ENCODE results near the gene C12orf56. TPM values are rescaled to one million over a fixed set of nuclear protein-coding genes. Genes with fewer than 3 reads are reported as not detected.

Gene C12orf56
- total and polyA plus RNA-seq, 4 donors = 0.03 to 0.51 (median 0.12) TPM; not detected in 1

GRCh38 chr12:64431791-64432190 lies 41.2 kb upstream of the C12orf56 start:
- no peak overlapping the region for H3K9ac ChIP-seq (ENCODE audit: insufficient read depth in 1 of 2, low read length in 2 of 2)
- H3K4me1 ChIP-seq (ENCODE audit: control insufficient read depth in 5 of 5, insufficient read depth in 5 of 5, low read length in 5 of 5) = no peaks in the 10 kb centered on the region
- H3K36me3 ChIP-seq (ENCODE audit: control insufficient read depth in 4 of 4, insufficient read depth in 4 of 4, low read length in 4 of 4) = peaks cover 31 to 52% (median 37%) of the 10 kb centered on the region in 4 donors
- H3K27ac ChIP-seq (ENCODE audit: low read depth in 1 of 2, low read length in 1 of 2) = no peak overlapping the region
- no peaks in the 10 kb centered on the region for H3K27me3 ChIP-seq (ENCODE audit: control insufficient read depth in 3 of 3, insufficient read depth in 3 of 3, low read length in 2 of 3)
- H3K9me3 ChIP-seq (ENCODE audit: control insufficient read depth in 4 of 4, insufficient read depth in 3 of 4, low read length in 3 of 4) = no peaks in the 10 kb centered on the region
- ATAC-seq (ENCODE audit: insufficient read depth, low FRiP score) (no peak), DNase-seq (no peak)
- H3K4me3 ChIP-seq = no peak overlapping the region
- TF ChIP-seq CTCF (IDR thresholded peaks at IDR 0.05; ENCODE audit: control extremely low read depth, extremely low read depth) = no peak
- WGBS, 2 donors = 94 to 95% methylated on average over 4 of the region's 4 CpGs

- H3K9ac ChIP-seq (ENCODE audit: insufficient read depth in 1 of 2, low read length in 2 of 2) = no peak overlapping the region
- no peak for TF ChIP-seq CTCF (IDR thresholded peaks at IDR 0.05; ENCODE audit: control extremely low read depth, extremely low read depth)
- no peaks in the 10 kb centered on the region for H3K9me3 ChIP-seq (ENCODE audit: control insufficient read depth in 4 of 4, insufficient read depth in 3 of 4, low read length in 3 of 4)
- no peak for DNase-seq
- no peak overlapping the region for H3K4me3 ChIP-seq
- no peak overlapping the region for H3K27ac ChIP-seq (ENCODE audit: low read depth in 1 of 2, low read length in 1 of 2)
- H3K4me1 ChIP-seq (ENCODE audit: control insufficient read depth in 5 of 5, insufficient read depth in 5 of 5, low read length in 5 of 5) = no peaks in the 10 kb centered on the region
- H3K36me3 ChIP-seq (ENCODE audit: control insufficient read depth in 4 of 4, insufficient read depth in 4 of 4, low read length in 4 of 4) = peaks cover 31 to 50% (median 37%) of the 10 kb centered on the region in 4 donors
- no peak for ATAC-seq (ENCODE audit: insufficient read depth, low FRiP score)
- no peaks in the 10 kb centered on the region for H3K27me3 ChIP-seq (ENCODE audit: control insufficient read depth in 3 of 3, insufficient read depth in 3 of 3, low read length in 2 of 3)
- 70 to 94% methylated on average over 2 of the region's 2 CpGs for WGBS, 2 donors
Measured at GRCh38 chr12:64430886-64431285, 40.3 kb upstream of the C12orf56 start.

- Histone ChIP-seq H3K9ac (ENCODE audit: insufficient read depth in 1 of 2, low read length in 2 of 2) (no peak overlapping the region), H3K27ac (ENCODE audit: low read depth in 1 of 2, low read length in 1 of 2) (no peak overlapping the region), H3K4me1 (ENCODE audit: control insufficient read depth in 5 of 5, insufficient read depth in 5 of 5, low read length in 5 of 5) (no peaks in the 10 kb centered on the region), H3K9me3 (ENCODE audit: control insufficient read depth in 4 of 4, insufficient read depth in 3 of 4, low read length in 3 of 4) (no peaks in the 10 kb centered on the region), H3K27me3 (ENCODE audit: control insufficient read depth in 3 of 3, insufficient read depth in 3 of 3, low read length in 2 of 3) (no peaks in the 10 kb centered on the region), H3K4me3 (no peak overlapping the region), H3K36me3 (ENCODE audit: control insufficient read depth in 4 of 4, insufficient read depth in 4 of 4, low read length in 4 of 4) (peaks cover 32 to 56% (median 43%) of the 10 kb centered on the region in 4 donors)
- ATAC-seq (ENCODE audit: insufficient read depth, low FRiP score) = no peak
- TF ChIP-seq CTCF (IDR thresholded peaks at IDR 0.05; ENCODE audit: control extremely low read depth, extremely low read depth) = no peak
- WGBS, 2 donors = 95 to 96% methylated on average over 4 of the region's 4 CpGs
- DNase-seq = no peak
Measured at GRCh38 chr12:64428956-64429355, 38.4 kb upstream of the C12orf56 start.

- Histone ChIP-seq H3K27me3 (ENCODE audit: control insufficient read depth in 3 of 3, insufficient read depth in 3 of 3, low read length in 2 of 3) (no peaks in the 10 kb centered on the region), H3K4me3 (no peak overlapping the region), H3K27ac (ENCODE audit: low read depth in 1 of 2, low read length in 1 of 2) (no peak overlapping the region), H3K36me3 (ENCODE audit: control insufficient read depth in 4 of 4, insufficient read depth in 4 of 4, low read length in 4 of 4) (peaks cover 29 to 60% (median 41%) of the 10 kb centered on the region in 4 donors), H3K9ac (ENCODE audit: insufficient read depth in 1 of 2, low read length in 2 of 2) (no peak overlapping the region), H3K4me1 (ENCODE audit: control insufficient read depth in 5 of 5, insufficient read depth in 5 of 5, low read length in 5 of 5) (no peaks in the 10 kb centered on the region), H3K9me3 (ENCODE audit: control insufficient read depth in 4 of 4, insufficient read depth in 3 of 4, low read length in 3 of 4) (no peaks in the 10 kb centered on the region)
- no peak for TF ChIP-seq CTCF (IDR thresholded peaks at IDR 0.05; ENCODE audit: control extremely low read depth, extremely low read depth)
- DNase-seq (no peak), ATAC-seq (ENCODE audit: insufficient read depth, low FRiP score) (no peak)
- WGBS, 2 donors = 25 to 51% methylated on average over 1 of the region's 1 CpG
Measured at GRCh38 chr12:64427988-64428387, 37.4 kb upstream of the C12orf56 start.

Measured in lung (tissue), 12 donors.